Measurements from ENCODE around the gene XPNPEP3.
"Not testable (repeated sequence)": the region's sequence is repeated elsewhere in the genome, so short reads cannot be mapped to it uniquely, and the experiment has no call there.

XPNPEP3 gene

GRCh38 chr22:40855979-40856512 lies 902 bp upstream of the XPNPEP3 start:
- DNase-seq (ENCODE audit: extremely low read depth in 1 of 2, low read depth in 1 of 2): no peak

DNA sequence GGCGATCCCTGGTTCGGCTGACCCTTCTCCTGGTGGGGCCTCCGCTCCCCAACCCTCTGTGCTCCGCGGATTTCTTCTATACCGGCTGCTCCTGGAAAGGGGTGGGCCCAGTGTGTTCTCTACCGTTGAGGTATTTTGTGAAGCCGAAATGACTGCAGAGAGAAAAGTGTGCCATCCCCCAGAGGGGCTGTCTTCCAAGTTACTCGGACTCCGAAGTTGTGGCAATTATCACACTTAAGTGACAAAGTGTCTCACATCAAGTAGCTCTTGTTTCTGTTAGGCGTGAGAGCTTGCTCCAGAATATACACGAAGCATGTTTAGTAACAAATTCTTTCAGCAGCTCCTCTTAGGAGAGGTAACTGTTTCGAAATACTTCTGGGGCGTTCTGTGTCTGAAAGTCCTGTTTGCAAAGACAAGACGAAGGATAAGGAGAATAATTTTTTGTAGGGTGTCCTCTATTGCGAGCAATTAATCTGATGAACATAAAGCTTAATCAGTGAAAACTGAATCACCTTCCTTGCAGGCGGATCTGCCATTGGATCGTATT lies 434 bp downstream of the XPNPEP3 start:
- no peak for DNase-seq (ENCODE audit: extremely low read depth in 1 of 2, low read depth in 1 of 2)

GRCh38 chr22:40862013-40862412 lies 5.1 kb downstream of the XPNPEP3 start, which contains the start of gene DNAJB7:
Gene DNAJB7 (minus strand): TSS chr22:40862113. CDS start chr22:40861994, 119 bp downstream.
- no peak for DNase-seq (ENCODE audit: extremely low read depth in 1 of 2, low read depth in 1 of 2)

DNA sequence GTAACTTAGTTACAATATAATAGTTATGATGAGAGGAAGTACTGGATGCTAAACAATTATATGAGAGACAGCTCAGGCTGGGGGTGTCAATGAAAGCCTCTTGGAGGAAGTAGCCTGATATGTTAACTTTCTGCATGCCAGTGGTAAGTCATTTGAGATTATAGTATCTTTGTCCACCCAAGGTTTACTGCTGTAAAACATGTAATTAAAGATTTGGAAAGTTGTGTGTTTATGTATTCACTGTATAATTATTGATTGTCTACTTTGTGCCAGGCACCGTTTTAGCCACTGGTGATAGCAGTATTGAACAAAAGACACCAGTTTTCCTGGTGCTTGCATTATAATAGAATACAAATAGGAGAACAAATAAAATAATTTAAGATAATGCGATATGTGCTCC lies 5.6 kb downstream of the XPNPEP3 start:
- DNase-seq (ENCODE audit: extremely low read depth in 1 of 2, low read depth in 1 of 2): no peak

DNA sequence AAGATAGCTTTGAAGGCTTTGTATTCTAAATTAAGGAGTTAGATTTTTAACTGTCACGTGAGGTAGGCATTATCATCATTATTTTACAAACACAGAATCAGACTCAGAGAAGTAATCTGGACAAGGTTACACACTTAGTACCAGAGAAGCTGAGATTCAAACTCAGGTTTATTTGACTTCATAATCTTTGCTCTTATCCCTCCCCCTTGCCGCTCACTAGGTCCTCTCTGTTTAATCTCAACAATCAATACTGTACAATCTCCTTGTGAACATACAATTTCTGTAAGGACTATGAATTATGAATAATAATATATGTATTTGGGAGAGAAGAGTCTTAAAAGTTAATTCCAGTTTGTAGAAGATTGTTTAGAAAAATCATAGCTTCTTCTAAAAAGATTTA lies 10.2 kb downstream of the XPNPEP3 start:
- no peak for DNase-seq (ENCODE audit: extremely low read depth in 1 of 2, low read depth in 1 of 2)

DNA sequence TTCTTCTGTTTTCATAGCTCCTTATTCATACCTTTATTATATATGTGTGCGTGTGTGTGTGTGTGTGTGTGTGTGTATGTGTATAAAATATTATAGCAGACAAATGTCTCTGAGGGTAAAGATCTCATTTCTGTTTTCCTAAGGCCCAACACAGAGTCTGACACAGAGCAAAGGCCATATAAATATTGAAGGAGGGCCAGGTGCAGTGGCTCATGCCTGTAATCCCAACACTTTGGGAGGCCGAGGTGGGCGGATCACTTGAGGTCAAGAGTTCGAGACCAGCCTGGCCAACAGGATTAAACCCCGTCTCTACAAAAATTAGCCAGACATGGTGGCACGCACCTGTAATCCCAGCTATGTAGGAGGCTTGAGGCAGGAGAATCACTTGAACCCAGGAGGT lies 11.4 kb downstream of the XPNPEP3 start:
- DNase-seq (ENCODE audit: extremely low read depth in 1 of 2, low read depth in 1 of 2): not testable (repeated sequence)

DNA sequence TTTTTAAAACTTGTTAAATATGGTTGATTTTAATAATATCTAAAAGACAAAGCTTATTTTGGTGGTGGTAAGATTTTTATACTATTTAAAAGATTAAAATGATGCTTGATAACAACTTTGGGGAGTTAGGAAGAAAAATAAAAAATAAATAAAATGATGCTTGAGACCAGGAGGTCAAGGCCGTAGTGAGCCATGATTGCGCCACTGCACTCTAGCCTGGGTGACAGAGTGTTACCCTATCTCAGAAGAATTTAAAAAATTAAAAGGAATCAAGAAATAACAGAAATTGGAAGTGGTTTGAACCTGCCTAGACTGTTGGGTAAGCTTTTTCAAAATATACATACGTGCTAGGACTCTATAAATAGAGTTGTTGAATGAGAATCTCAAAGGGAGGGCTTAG lies 17.1 kb downstream of the XPNPEP3 start:
- DNase-seq (ENCODE audit: extremely low read depth in 1 of 2, low read depth in 1 of 2): no peak

GRCh38 chr22:40875111-40875510 lies 18.2 kb downstream of the XPNPEP3 start:
- DNase-seq (ENCODE audit: extremely low read depth in 1 of 2, low read depth in 1 of 2): no peak

DNA sequence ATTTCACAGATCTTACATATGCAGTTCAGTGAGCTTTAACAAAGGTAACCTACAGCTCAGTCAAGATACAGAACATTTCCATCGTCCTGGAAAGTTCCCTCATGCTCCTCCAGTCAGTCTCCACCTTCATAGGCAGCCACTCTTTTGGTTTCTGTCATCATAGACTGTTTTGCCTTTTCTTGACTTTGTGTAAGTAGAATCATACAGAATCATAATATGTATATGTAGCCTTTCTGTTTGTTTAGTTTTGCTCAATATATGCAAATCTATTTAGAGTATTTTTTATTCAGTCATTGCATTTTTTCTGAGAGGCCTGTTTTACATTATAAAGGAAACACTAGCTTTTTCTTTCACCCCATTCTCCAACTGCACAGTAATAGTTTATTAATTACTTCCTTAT lies 20.0 kb downstream of the XPNPEP3 start:
- no peak for DNase-seq (ENCODE audit: extremely low read depth in 1 of 2, low read depth in 1 of 2)

DNA sequence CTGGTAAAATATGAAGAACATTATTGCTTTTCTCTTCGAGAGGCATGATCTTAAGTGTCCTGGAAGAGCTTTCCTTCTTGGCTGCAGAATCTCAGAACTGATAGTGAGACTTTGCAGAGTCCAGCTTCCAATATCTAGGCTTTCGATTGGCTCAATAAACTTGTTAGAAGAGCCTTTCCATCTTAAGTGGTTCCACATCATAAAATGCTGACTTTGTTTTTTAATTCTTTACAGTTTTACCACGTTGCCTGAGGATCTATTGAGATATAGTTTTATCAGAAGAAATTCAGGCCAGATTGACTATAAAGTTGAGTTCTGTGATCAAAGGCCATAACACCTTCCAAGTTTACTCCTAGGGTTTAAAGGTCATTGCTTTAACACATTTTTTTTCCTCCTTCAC lies 20.5 kb downstream of the XPNPEP3 start:
- DNase-seq (ENCODE audit: extremely low read depth in 1 of 2, low read depth in 1 of 2): no peak

GRCh38 chr22:40878922-40879321 lies 22.0 kb downstream of the XPNPEP3 start:
- DNase-seq (ENCODE audit: extremely low read depth in 1 of 2, low read depth in 1 of 2): no peak

DNA sequence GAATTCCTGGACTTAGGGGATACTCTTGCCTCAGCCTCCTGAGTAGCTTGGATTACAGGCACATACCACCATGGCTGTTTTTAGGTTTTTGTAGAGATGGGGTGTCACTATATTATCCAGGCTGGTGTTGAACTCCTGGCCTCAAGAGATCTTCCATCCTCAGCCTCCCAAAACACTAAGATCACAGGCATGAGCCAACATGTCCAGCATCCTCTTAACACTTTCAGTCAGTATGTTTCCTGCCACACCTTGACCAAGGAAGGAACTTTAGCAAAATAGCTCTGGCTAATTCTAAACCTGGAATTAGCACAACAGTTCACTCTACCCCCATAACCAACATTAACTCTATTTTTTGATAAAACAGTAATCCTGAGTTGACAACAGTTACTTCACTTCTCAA lies 32.2 kb downstream of the XPNPEP3 start:
- DNase-seq (ENCODE audit: extremely low read depth in 1 of 2, low read depth in 1 of 2): no peak

GRCh38 chr22:40890881-40891280 lies 33.9 kb downstream of the XPNPEP3 start:
- DNase-seq (ENCODE audit: extremely low read depth in 1 of 2, low read depth in 1 of 2): no peak

DNA sequence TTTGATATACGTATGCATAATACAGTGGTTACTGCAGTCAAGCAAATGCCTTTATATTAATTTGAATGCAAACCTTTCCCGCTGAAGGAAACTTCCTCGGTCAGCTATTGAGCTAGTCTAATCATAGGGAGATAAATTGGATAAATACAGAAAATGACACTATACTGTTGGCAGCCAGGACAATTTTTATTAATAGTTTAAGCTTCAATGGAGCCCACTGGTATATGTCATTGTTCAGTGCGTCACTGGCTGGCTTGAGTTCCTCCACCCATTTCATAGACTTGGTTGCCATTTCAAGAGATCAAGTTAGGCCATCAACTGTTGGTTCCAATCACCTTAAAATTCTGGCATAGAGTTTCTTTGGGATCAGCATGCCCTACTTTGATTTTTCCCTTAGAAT lies 37.5 kb downstream of the XPNPEP3 start:
- DNase-seq (ENCODE audit: extremely low read depth in 1 of 2, low read depth in 1 of 2): no peak

DNA sequence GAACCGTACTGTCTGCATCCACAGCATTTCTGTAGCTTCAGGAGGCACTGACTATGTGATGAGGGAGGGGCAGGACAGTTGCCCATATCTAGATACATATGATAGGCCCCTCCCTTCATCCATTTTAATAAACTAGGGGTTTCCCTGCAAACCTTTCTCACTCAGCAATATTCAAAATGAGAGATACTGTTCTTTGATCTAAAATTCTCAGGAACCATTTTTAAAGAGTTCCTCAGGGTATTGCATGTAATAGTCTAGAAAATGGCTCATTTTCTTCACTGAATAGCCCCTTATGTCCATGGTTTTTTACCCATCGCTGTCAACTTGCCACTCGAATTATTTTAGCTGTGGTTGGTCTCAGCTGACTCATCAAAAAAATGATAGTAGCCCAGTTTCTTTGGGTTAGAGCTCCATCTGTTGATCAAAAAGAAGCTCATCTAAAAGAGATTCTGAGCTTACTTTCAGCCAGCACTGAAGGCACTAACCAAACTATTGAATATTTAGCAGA lies 42.0 kb downstream of the XPNPEP3 start:
- no peak for DNase-seq (ENCODE audit: extremely low read depth in 1 of 2, low read depth in 1 of 2)

GRCh38 chr22:40904101-40904500 lies 47.2 kb downstream of the XPNPEP3 start:
- DNase-seq (ENCODE audit: extremely low read depth in 1 of 2, low read depth in 1 of 2): no peak

GRCh38 chr22:40908895-40909294 lies 51.9 kb downstream of the XPNPEP3 start:
- no peak for DNase-seq (ENCODE audit: extremely low read depth in 1 of 2, low read depth in 1 of 2)

- DNase-seq (ENCODE audit: extremely low read depth in 1 of 2, low read depth in 1 of 2): no peak
These were observed 54.8 kb downstream of the XPNPEP3 start for GRCh38 chr22:40911772-40912171.

GRCh38 chr22:40912987-40913386 lies 56.0 kb downstream of the XPNPEP3 start:
- DNase-seq (ENCODE audit: extremely low read depth in 1 of 2, low read depth in 1 of 2): not testable (repeated sequence)

DNA sequence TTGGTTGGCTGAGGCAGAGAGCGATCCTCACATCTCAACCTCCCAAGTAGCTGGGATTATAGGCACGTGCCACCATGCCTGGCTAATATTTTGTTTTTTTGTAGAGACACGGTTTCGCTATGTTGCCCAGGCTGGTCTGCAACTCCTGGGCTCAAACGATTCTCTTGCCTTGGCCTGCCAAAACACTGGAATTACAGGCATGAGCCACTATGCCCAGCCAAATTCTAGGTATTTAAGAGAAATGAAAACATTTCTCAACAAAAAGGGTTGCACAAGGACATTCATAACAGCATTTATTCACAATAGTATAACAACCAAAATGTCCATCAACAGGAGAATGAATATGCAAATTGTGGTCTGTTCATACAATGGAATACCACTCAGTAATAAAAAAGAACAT lies 62.5 kb downstream of the XPNPEP3 start:
- DNase-seq (ENCODE audit: extremely low read depth in 1 of 2, low read depth in 1 of 2): no peak

DNA sequence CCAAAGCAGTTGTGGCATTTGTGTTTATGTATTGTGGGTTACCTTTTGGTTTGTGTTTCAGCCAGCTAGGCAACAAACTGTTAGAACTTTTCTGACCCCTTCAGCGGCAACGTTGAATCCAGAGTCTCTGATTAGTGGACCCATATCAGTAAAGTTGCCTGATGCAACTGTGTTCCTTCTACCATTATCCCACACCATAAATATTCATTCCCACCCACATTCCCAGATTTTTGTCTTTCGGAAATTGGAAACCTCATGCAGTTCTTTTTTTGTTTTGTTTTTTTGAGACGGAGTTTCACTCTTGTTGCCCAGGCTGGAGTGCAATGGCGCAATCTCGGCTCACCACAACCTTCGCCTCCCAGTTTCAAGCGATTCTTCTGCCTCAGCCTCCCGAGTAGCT lies 63.6 kb downstream of the XPNPEP3 start:
- DNase-seq (ENCODE audit: extremely low read depth in 1 of 2, low read depth in 1 of 2): no peak

DNA sequence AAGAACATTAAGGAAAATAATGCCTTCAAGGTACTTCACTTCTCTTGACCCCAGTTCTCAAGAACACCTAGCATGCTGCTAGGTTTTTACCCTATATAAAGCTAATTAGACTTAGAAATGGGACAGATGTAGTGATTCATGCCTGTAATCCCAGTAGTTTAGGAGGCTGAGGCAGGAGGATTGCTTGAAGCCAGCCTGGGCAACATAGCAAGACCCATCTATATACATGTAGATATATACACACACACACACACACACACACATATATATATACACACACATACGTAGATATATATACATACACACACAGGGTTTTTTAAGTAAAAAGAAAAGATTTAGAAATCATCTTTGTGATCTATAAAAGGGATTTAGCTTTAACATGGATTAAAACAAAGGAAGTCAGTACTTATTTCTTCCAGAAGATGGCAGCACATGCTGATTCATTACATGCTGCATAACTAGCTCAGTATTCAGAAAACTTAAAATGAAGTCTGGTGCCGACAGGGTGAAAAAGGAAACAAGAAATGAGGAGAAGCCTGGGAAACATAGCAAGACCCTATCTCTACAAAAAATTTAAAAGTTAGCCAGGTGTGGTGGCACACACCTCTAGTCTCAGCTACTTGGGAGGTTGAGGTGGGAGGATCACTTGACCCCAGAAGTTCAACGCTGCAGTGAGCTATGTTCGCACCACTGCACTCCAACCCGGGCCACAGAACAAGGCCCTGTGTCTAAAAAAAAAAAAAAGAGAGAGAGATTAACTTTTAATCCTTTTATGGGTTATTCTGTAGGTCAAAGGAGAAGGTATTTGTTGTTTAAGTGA lies 65.7 kb downstream of the XPNPEP3 start:
- no peak for DNase-seq (ENCODE audit: extremely low read depth in 1 of 2, low read depth in 1 of 2)
